22Rv1 (cell line): ENCODE measurements around the gene PAPOLA.

ENCODE experiments used
- H3K27ac ChIP-seq: fragments of 450-650 bp; 2 replicates; pipeline ENCODE4 v1.5.1; 2017
- ZFX ChIP-seq: fragments of 450-650 bp; IDR thresholded peaks from 2 replicates; pipeline ENCODE4 v1.6.1; 2017; ENCODE audit warnings: antibody characterized with exemption, borderline replicate concordance
- TF ChIP-seq, protein P1 (sequence below): fragments of 450-650 bp; IDR thresholded peaks from 2 replicates; pipeline ENCODE4 v1.5.1; 2017; ENCODE audit warnings: mild to moderate bottlenecking

Gene PAPOLA

DNA sequence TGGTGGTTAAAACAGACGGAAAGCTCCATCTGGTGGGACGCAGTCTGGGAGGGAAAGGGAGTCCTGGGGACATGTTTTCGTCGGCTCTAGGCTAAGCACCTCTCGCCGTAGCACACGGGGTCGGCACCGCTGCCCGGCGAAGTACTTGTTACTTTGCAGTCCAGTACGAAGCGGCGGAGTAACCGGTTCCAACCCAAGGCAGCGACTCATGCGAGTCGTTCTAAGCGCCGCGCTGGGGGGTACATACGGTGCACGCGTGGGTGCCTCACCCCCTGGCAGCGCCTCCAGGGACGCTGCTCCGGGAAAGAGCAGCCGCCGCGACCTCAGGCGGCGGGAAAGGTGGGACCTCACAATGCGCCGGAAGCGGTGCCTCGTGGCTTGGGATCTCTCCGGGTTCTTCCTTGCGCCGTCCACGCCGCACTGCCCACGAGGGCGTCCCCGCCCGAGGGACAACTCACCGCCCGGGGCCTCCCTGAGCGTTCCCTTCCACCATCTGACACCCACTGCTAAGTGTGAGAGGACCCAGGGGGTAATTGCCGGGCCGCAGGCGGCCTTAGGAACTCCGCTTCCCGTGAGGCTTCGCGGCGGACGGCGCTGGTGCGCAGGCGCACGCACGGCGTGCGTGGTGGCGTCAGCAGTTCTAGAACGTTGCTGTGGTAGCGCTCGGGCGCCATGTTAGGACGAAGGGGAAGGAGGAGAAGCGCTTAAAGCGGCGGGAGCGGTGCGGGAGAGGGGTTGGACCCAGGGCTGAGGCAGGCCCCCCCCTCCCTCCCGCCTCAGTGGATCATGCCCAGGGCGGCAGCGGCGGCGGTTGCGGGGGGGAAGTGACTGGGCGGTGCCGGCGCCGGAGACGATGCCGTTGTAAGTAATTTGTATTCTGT is at the start of gene PAPOLA:
TSS of gene PAPOLA (plus strand) at position 643 of the 881 bp plus-strand sequence. CDS start at position 854, 211 bp downstream.
- H3K27ac ChIP-seq = peak within 1 kb of the TSS; percentile 84
- no peak for TF ChIP-seq ZFX
- TF ChIP-seq, protein P1, sequence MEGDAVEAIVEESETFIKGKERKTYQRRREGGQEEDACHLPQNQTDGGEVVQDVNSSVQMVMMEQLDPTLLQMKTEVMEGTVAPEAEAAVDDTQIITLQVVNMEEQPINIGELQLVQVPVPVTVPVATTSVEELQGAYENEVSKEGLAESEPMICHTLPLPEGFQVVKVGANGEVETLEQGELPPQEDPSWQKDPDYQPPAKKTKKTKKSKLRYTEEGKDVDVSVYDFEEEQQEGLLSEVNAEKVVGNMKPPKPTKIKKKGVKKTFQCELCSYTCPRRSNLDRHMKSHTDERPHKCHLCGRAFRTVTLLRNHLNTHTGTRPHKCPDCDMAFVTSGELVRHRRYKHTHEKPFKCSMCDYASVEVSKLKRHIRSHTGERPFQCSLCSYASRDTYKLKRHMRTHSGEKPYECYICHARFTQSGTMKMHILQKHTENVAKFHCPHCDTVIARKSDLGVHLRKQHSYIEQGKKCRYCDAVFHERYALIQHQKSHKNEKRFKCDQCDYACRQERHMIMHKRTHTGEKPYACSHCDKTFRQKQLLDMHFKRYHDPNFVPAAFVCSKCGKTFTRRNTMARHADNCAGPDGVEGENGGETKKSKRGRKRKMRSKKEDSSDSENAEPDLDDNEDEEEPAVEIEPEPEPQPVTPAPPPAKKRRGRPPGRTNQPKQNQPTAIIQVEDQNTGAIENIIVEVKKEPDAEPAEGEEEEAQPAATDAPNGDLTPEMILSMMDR = no peak; the same call in 1 of the 2 replicates

DNA sequence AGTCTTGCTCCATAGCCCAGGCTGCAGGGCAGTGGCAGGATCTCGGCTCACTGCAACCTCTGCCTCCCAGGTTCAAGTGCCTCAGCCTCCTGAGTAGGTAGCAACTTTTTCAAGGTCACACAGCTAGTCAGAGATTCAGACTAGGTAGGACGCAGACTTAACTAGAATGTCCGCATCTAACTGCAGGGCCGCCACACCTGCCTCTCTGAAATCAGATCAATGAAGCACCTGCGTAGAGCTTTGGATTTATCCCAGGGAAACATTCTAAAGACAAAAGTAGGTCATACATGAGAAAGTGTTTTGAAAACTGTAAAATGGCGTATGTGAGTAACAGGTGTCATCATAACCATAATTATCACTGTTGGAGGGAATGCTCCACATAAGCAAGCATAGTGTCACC is 49.5 kb upstream of the PAPOLA start:
- TF ChIP-seq, protein P1 = no peak
- no peak for TF ChIP-seq ZFX
- H3K27ac ChIP-seq = no peak overlapping the region

DNA sequence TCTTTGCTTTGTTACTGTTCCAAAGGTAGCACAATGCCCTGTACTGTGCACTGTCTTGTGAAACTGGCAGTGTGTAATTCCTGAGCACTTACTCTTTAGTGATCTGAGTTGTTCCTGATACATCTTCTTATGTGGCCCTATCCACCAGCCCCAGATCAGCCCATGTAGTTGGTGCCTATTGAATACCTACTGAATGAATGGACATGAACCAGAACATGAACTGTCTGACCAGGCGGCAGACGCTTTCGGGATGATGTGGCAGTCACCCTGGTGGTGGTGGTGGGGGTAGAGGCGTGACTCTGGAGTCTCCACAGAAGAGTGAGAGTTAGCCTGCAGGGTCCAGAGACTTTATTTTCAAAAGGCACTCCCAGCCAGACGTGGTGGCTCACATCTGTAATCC is 46.6 kb upstream of the PAPOLA start:
- H3K27ac ChIP-seq = no peak overlapping the region
- TF ChIP-seq ZFX = no peak
- TF ChIP-seq, protein P1 = no peak

DNA sequence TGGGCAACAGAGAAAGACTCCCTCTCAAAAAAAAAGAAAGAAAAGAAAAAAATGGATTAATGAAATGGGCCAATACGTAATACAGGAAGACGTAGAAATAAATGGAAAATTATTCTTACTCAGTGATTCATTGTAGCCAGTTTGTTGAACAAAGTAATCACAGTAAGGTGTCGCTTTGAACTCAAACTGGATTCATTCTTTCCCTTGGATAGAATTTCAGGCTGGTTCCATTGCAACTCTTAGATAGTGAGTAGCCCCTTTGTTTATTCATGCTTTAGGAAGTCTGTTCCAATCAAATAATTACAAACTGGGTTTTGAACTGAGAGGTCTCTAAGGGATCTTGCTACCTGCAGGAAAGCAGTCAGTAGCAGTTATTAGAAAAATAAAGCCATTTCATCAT is 42.3 kb upstream of the PAPOLA start:
- TF ChIP-seq, protein P1 = no peak
- TF ChIP-seq ZFX = no peak
- no peak overlapping the region for H3K27ac ChIP-seq

DNA sequence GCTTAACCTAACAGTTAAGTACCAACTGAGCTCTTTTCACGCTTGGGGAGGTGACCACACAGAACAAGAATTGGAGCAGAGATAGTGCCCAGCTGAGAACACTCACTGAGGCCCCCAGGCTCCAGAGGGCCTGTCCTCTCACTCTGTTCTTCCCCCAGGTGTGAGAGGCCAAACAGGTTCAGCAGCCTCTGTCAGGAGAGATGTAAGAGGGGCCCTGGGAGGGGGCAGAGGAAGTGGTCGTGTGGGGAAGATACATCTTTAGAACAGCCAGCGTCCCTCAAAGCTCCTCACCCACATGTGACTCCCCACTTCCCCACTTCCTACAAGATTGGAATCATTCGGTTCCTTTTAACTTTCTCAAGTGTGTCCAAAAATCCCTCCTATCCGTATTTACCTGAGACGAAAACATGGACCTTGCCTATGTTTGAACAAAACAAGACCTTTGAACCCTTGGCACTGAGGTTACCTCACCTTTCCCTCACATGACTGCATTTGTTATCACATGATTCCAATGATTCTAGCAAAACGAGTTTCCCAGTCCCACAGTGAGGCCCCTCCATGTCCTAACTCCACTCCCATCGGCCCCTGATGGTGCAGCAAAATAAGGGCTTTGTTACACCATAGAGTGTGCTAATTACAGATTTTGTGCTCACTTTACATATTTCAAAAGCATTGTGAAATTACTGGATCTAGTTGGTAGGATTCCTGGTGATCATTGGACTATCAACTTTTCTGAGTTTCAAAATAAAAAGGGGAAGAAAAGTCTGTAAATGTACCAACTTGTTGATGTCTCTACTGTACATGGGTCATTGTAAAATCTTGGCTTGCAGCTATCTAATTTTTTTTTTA is 40.0 kb upstream of the PAPOLA start:
- no peak for TF ChIP-seq ZFX
- TF ChIP-seq, protein P1 = no peak

DNA sequence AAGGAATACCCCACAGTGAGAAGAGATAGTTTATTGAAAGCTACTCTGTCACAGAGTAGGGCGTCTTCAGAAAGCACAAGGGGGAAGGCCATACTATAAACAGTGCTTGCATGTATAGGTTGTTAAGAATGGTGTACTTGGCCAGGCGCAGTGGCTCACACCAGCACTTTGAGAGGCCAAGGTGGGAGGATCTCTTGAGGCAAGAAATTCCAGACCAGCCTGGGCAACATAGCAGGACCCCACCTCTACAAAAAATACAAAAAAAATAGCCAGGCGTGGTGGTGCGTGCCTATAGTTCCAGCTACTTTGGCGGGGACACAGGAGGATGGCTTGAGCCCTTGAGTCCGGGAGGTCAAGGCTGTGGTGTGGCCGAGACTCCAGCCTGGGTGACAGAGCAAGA is 38.0 kb upstream of the PAPOLA start:
- H3K27ac ChIP-seq = no peak overlapping the region
- TF ChIP-seq, protein P1 = no peak
- no peak for TF ChIP-seq ZFX

More for the DNA sequence above, 40.0 kb upstream of the PAPOLA start:
- H3K27ac ChIP-seq = peak overlapping the region; percentile 86
